Gastroesophageal sphincter (tissue), 4 donors: ENCODE measurements around the gene AGRN. TPM values are rescaled to one million over a fixed set of nuclear protein-coding genes. Genes with fewer than 3 reads are reported as not detected.
A peak's percentile ranks its signal among the peaks of the same experiment; 100 is the strongest.

Experiments
- ATAC-seq: fragments of 150-250 bp; one replicate; pipeline ENCODE4 v1.9.1; 2016; ENCODE audit warnings: mild to moderate bottlenecking, moderate library complexity
- H3K27ac ChIP-seq, 4 donors: fragments of 200-600 bp; sonication (generic) in 3 of 4; 1 replicate in 3 of 4; 2 replicates in 1 of 4; pipeline ENCODE4 v1.5.1; 2016 to 2019
- H3K27me3 ChIP-seq: fragments of 200-600 bp; sonication (generic); one replicate; pipeline ENCODE4 v1.5.1; 2019
- H3K36me3 ChIP-seq, 2 donors: fragments of 200-600 bp; sonication (generic); one replicate each; pipeline ENCODE4 v1.5.1; 2019; ENCODE audit warnings: control low read depth in 1 of 2
- H3K4me1 ChIP-seq, 3 donors: fragments of 200-600 bp; sonication (generic); 1 replicate in 2 of 3; 2 replicates in 1 of 3; pipeline ENCODE4 v1.5.1; 2016 to 2019; ENCODE audit warnings: control low read depth in 2 of 3
- H3K4me3 ChIP-seq, 2 donors: fragments of 200-600 bp; sonication (generic); one replicate each; pipeline ENCODE4 v1.5.1; 2019; ENCODE audit warnings: mild to moderate bottlenecking in 1 of 2, moderate library complexity in 1 of 2
- H3K9me3 ChIP-seq, 3 donors: fragments of 200-600 bp; sonication (generic); one replicate each; pipeline ENCODE4 v1.5.1; 2017 to 2019; ENCODE audit warnings: control low read depth in 2 of 3
- CTCF ChIP-seq, 4 experiments: fragments of 200-600 bp in 2 of 4; fragments of 450-650 bp in 2 of 4; sonication (generic) in 1 of 4; IDR thresholded peaks; one replicate each; pipeline ENCODE4 v1.5.1; 2017 to 2019; ENCODE audit warnings: antibody characterized with exemption in 4 of 4, mild to moderate bottlenecking in 2 of 4, moderate library complexity in 2 of 4
- EP300 ChIP-seq: sonication (generic); formaldehyde crosslinking; IDR thresholded peaks from one replicate; pipeline ENCODE4 v1.6.1; 2017; ENCODE audit warnings: antibody characterized with exemption, mild to moderate bottlenecking
- POLR2A ChIP-seq, 2 donors: fragments of 450-650 bp; IDR thresholded peaks; one replicate each; pipeline ENCODE4 v1.6.1; 2017; ENCODE audit warnings: antibody characterized with exemption in 2 of 2, mild to moderate bottlenecking in 2 of 2, moderate library complexity in 1 of 2
- POLR2AphosphoS5 ChIP-seq: sonication (generic); formaldehyde crosslinking; IDR thresholded peaks from one replicate; pipeline ENCODE4 v1.6.1; 2017; ENCODE audit warnings: antibody characterized with exemption
- whole genome bisulfite sequencing, 2 donors: methylation state at CpG; one replicate each; pipeline ENCODE4 v1.1.5; 2018; ENCODE audit warnings: low coverage in 1 of 2; 5-methylcytosine and 5-hydroxymethylcytosine counted together
- total RNA-seq, 4 donors: library from RNA; depleted of rRNA; stranded (reverse); fragments of >200 nt; gene quantifications; one replicate each; pipeline ENCODE4 v1.1.0, GENCODE V29; 2016

AGRN gene
- total RNA-seq, 4 donors from 2014 or later, result 18.0 to 33.6 (median 23.5) TPM

- no peak for ATAC-seq
- Histone ChIP-seq H3K9me3 (no peaks in the 10 kb centered on the region), H3K27me3 (peaks cover 87% of the 10 kb centered on the region), H3K4me3 (no peak overlapping the region), H3K4me1 (peaks cover 0 to 42% (median 23%) of the 10 kb centered on the region in 3 donors), H3K36me3 (no peaks in the 10 kb centered on the region), H3K27ac (no peak overlapping the region)
- 50 to 69% methylated on average over 2 to 5 of the region's 27 CpGs for WGBS, 2 donors
- TF ChIP-seq EP300, result no peak
- TF ChIP-seq POLR2A (IDR thresholded peaks at IDR 0.05), result no peak
- TF ChIP-seq CTCF (IDR thresholded peaks at IDR 0.05), result no peak
- no peak for TF ChIP-seq POLR2AphosphoS5
Observed at GRCh38 chr1:1066403-1067283, 46.7 kb downstream of the AGRN start.

GRCh38 chr1:1067284-1067859 is 47.5 kb downstream of the AGRN start:
- TF ChIP-seq EP300 (no peak), POLR2A (IDR thresholded peaks at IDR 0.05) (no peak), CTCF (IDR thresholded peaks at IDR 0.05) (no peak), POLR2AphosphoS5 (no peak)
- Histone ChIP-seq H3K9me3 (no peaks in the 10 kb centered on the region), H3K4me3 (no peak overlapping the region), H3K36me3 (no peaks in the 10 kb centered on the region), H3K4me1 (peaks cover 0 to 37% (median 20%) of the 10 kb centered on the region in 3 donors), H3K27ac (no peak overlapping the region), H3K27me3 (peaks cover 87% of the 10 kb centered on the region)
- ATAC-seq, result no peak
- WGBS, 2 donors, result 87% methylated on average over 7 of the region's 54 CpGs; no CpG with 5 or more reads in 1 of the 2 donors

- Histone ChIP-seq H3K27ac (no peak overlapping the region), H3K27me3 (peaks cover 87% of the 10 kb centered on the region), H3K36me3 (no peaks in the 10 kb centered on the region), H3K4me3 (no peak overlapping the region), H3K4me1 (peaks cover 0 to 31% (median 20%) of the 10 kb centered on the region in 3 donors), H3K9me3 (no peaks in the 10 kb centered on the region)
- no peak for TF ChIP-seq POLR2AphosphoS5
- no peak for TF ChIP-seq POLR2A (IDR thresholded peaks at IDR 0.05)
- no peak for TF ChIP-seq EP300
- TF ChIP-seq CTCF (IDR thresholded peaks at IDR 0.05), result no peak
- ATAC-seq, result no peak
- WGBS, 2 donors, result 19 to 20% methylated on average over 11 to 15 of the region's 32 CpGs
Observed at GRCh38 chr1:1067860-1068516, 48.1 kb downstream of the AGRN start.

- no peak for ATAC-seq
- Histone ChIP-seq H3K27ac (no peak overlapping the region), H3K4me3 (peak overlapping the region; percentile 3 to 52), H3K4me1 (peaks cover 0 to 28% (median 20%) of the 10 kb centered on the region in 3 donors), H3K36me3 (no peaks in the 10 kb centered on the region), H3K9me3 (no peaks in the 10 kb centered on the region), H3K27me3 (peaks cover 87% of the 10 kb centered on the region)
- WGBS, 2 donors, result 14% methylated on average over 1 of the region's 55 CpGs; no CpG with 5 or more reads in 1 of the 2 donors
- TF ChIP-seq CTCF (IDR thresholded peaks at IDR 0.05), result no peak
- TF ChIP-seq POLR2A (IDR thresholded peaks at IDR 0.05), result no peak
- TF ChIP-seq EP300, result no peak
- TF ChIP-seq POLR2AphosphoS5, result no peak
Observed at GRCh38 chr1:1068517-1069055, 48.7 kb downstream of the AGRN start.
